ENCODE data around the gene TMEM184B.

The TMEM184B gene

GRCh38 chr22:38276166-38276565 is 3.4 kb upstream of the TMEM184B start:
- no peak for DNase-seq (ENCODE audit: low spot score)

- DNase-seq (ENCODE audit: low spot score) = no peak
Measured at GRCh38 chr22:38273135-38273826, 471 bp upstream of the TMEM184B start.

- no peak for DNase-seq (ENCODE audit: low spot score)
Measured at GRCh38 chr22:38271927-38272372, 860 bp downstream of the TMEM184B start.

- no peak for DNase-seq (ENCODE audit: low spot score)
Measured at GRCh38 chr22:38271101-38271500, 1.7 kb downstream of the TMEM184B start.

GRCh38 chr22:38270091-38270992 is 2.5 kb downstream of the TMEM184B start:
- DNase-seq (ENCODE audit: low spot score) = no peak

GRCh38 chr22:38269466-38269865 is 3.3 kb downstream of the TMEM184B start:
- no peak for DNase-seq (ENCODE audit: low spot score)

- DNase-seq (ENCODE audit: low spot score) = no peak
Measured at GRCh38 chr22:38267086-38267485, 5.7 kb downstream of the TMEM184B start.

- no peak for DNase-seq (ENCODE audit: low spot score)
Measured at GRCh38 chr22:38266120-38266519, 6.7 kb downstream of the TMEM184B start.

GRCh38 chr22:38264322-38264843 is 8.4 kb downstream of the TMEM184B start:
- DNase-seq (ENCODE audit: low spot score) = no peak

GRCh38 chr22:38262051-38262795 is 10.6 kb downstream of the TMEM184B start:
- no peak for DNase-seq (ENCODE audit: low spot score)

- peak; percentile 49 for DNase-seq (ENCODE audit: low spot score)
Measured at GRCh38 chr22:38260761-38261681, 11.8 kb downstream of the TMEM184B start.

- DNase-seq (ENCODE audit: low spot score) = no peak
Measured at GRCh38 chr22:38259370-38259769, 13.4 kb downstream of the TMEM184B start.

GRCh38 chr22:38258895-38259294 is 13.9 kb downstream of the TMEM184B start:
- DNase-seq (ENCODE audit: low spot score) = no peak

- DNase-seq (ENCODE audit: low spot score) = no peak
Measured at GRCh38 chr22:38257650-38258250, 15.1 kb downstream of the TMEM184B start.

GRCh38 chr22:38257181-38257580 is 15.6 kb downstream of the TMEM184B start:
- DNase-seq (ENCODE audit: low spot score) = peak; percentile 69

- DNase-seq (ENCODE audit: low spot score) = no peak
Measured at GRCh38 chr22:38255697-38256096, 17.1 kb downstream of the TMEM184B start.

- no peak for DNase-seq (ENCODE audit: low spot score)
Measured at GRCh38 chr22:38251341-38251692, 21.5 kb downstream of the TMEM184B start.

- DNase-seq (ENCODE audit: low spot score) = no peak
Measured at GRCh38 chr22:38250643-38251340, 22.0 kb downstream of the TMEM184B start.

GRCh38 chr22:38249803-38250642 is 22.8 kb downstream of the TMEM184B start:
- no peak for DNase-seq (ENCODE audit: low spot score)

Data from AG08396 (cell line).